Measurements from ENCODE around the gene SCNM1. TPM values are rescaled to one million over a fixed set of nuclear protein-coding genes. Genes with fewer than 3 reads are reported as not detected.

Gene SCNM1
- total RNA-seq, 4 donors from 2014 or later: 11.2 to 39.3 (median 21.4) TPM

GRCh38 chr1:151167116-151167515, 1.2 kb downstream of the SCNM1 start:
- TF ChIP-seq POLR2A (IDR thresholded peaks at IDR 0.05; ENCODE audit: low read depth) (no peak), CTCF (IDR thresholded peaks at IDR 0.05) (no peak), EP300 (IDR thresholded peaks at IDR 0.05) (no peak), POLR2AphosphoS5 (IDR thresholded peaks at IDR 0.05) (no peak)
- intact Hi-C loops (cut with DNase I): no loop called here
- Histone ChIP-seq H3K27ac (replicated peaks in 1 of 4) (peak overlapping the region in 2 of 4 donors; percentile 85 to 93), H3K4me1 (peaks cover 19 to 41% (median 39%) of the 10 kb centered on the region in 4 donors), H3K4me3 (peak overlapping the region; percentile 65 to 88 (median 70)), H3K9me3 (no peaks in the 10 kb centered on the region), H3K36me3 (peaks cover 13 to 44% (median 29%) of the 10 kb centered on the region in 4 donors), H3K27me3 (no peaks in the 10 kb centered on the region)
- 78% methylated on average over 6 of the region's 6 CpGs for WGBS
- no peak for DNase-seq (ENCODE audit: extremely low spot score)

GRCh38 chr1:151171190-151171589, 5.2 kb downstream of the SCNM1 start:
- Histone ChIP-seq H3K27ac (replicated peaks in 1 of 4) (no peak overlapping the region), H3K4me3 (no peak overlapping the region), H3K4me1 (peaks cover 19 to 35% (median 33%) of the 10 kb centered on the region in 4 donors), H3K36me3 (peaks cover 13 to 75% (median 52%) of the 10 kb centered on the region in 4 donors), H3K27me3 (no peaks in the 10 kb centered on the region), H3K9me3 (no peaks in the 10 kb centered on the region)
- 86% methylated on average over 5 of the region's 5 CpGs for WGBS
- no peak for TF ChIP-seq POLR2A (IDR thresholded peaks at IDR 0.05; ENCODE audit: low read depth)
- TF ChIP-seq CTCF (IDR thresholded peaks at IDR 0.05): no peak
- no peak for TF ChIP-seq POLR2AphosphoS5 (IDR thresholded peaks at IDR 0.05)
- no peak for TF ChIP-seq EP300 (IDR thresholded peaks at IDR 0.05)
- intact Hi-C loops (cut with DNase I): no loop called here
- no peak for DNase-seq (ENCODE audit: extremely low spot score)

GRCh38 chr1:151175041-151175741, 9.2 kb downstream of the SCNM1 start:
- peak overlapping the region; percentile 70 to 75 (median 72) for H3K27ac ChIP-seq (replicated peaks in 1 of 4)
- no peaks in the 10 kb centered on the region for H3K9me3 ChIP-seq
- no peak overlapping the region for H3K4me3 ChIP-seq
- no peaks in the 10 kb centered on the region for H3K27me3 ChIP-seq
- TF ChIP-seq POLR2A (IDR thresholded peaks at IDR 0.05; ENCODE audit: low read depth) (no peak), POLR2AphosphoS5 (IDR thresholded peaks at IDR 0.05) (no peak), CTCF (IDR thresholded peaks at IDR 0.05) (no peak), EP300 (IDR thresholded peaks at IDR 0.05) (no peak)
- DNase-seq (ENCODE audit: extremely low spot score): no peak
- H3K36me3 ChIP-seq: peaks cover 29 to 84% (median 69%) of the 10 kb centered on the region in 4 donors
- H3K4me1 ChIP-seq: peaks cover 9 to 25% (median 22%) of the 10 kb centered on the region in 4 donors
- intact Hi-C loops (cut with DNase I): no loop called here
- WGBS: 38% methylated on average over 6 of the region's 6 CpGs

- Histone ChIP-seq H3K4me1 (peaks cover 9 to 25% (median 22%) of the 10 kb centered on the region in 4 donors), H3K27ac (replicated peaks in 1 of 4) (peak within 1 kb of the TSS; percentile 70 to 75 (median 72)), H3K4me3 (no peak within 1 kb of the TSS), H3K36me3 (peaks cover 36 to 84% (median 73%) of the 10 kb centered on the region in 4 donors), H3K9me3 (no peaks in the 10 kb centered on the region), H3K27me3 (no peaks in the 10 kb centered on the region)
- 49% methylated on average over 4 of the region's 4 CpGs for WGBS
- no peak for DNase-seq (ENCODE audit: extremely low spot score)
- intact Hi-C loops (cut with DNase I): no loop called here
- TF ChIP-seq CTCF (IDR thresholded peaks at IDR 0.05) (peak; percentile 27 to 65 (median 30)), POLR2A (IDR thresholded peaks at IDR 0.05; ENCODE audit: low read depth) (no peak)
Measured at GRCh38 chr1:151175863-151176262, 9.9 kb downstream of the SCNM1 start, which contains the start of gene TMOD4. TMOD4 (minus strand) TSS chr1:151175981; CDS start chr1:151174875, 1,106 bp downstream.

All from esophagus muscularis mucosa (tissue), 4 donors.